H9 (cell line): Measurements from ENCODE around the gene HTT-AS. TPM values are rescaled to one million over a fixed set of nuclear protein-coding genes. Genes with fewer than 3 reads are reported as not detected.

Experiments
- DNase-seq: peaks from one replicate; pipeline ENCODE4 v3.0.0-alpha.2; 2017
- H2AFZ ChIP-seq: one replicate; pipeline ENCODE4 v1.6.1; 2013; ENCODE audit warnings: mild to moderate bottlenecking, low read length, control low read depth, moderate library complexity
- H2AK5ac ChIP-seq: 2 replicates; pipeline ENCODE4 v1.6.1; 2013; ENCODE audit warnings: low read length, control low read depth, mixed read lengths; ENCODE audit not compliant: insufficient read length
- H2BK120ac ChIP-seq: one replicate; pipeline ENCODE4 v1.6.1; 2013; ENCODE audit warnings: low read depth, mild to moderate bottlenecking, low read length, control low read depth, inconsistent platforms; ENCODE audit not compliant: poor library complexity, severe bottlenecking
- H2BK12ac ChIP-seq: 2 replicates; pipeline ENCODE4 v1.6.1; 2013; ENCODE audit warnings: low read length, control low read depth, mixed read lengths, low read depth; ENCODE audit not compliant: insufficient read length
- H2BK15ac ChIP-seq: 2 replicates; pipeline ENCODE4 v1.6.1; 2013; ENCODE audit warnings: low read depth, low read length, control low read depth
- H2BK20ac ChIP-seq: one replicate; pipeline ENCODE4 v1.6.1; 2013; ENCODE audit warnings: low read depth, mild to moderate bottlenecking, low read length, control low read depth, inconsistent platforms; ENCODE audit not compliant: poor library complexity, severe bottlenecking
- H2BK5ac ChIP-seq: 2 replicates; pipeline ENCODE4 v1.6.1; 2013; ENCODE audit warnings: low read length, control low read depth, mixed read lengths; ENCODE audit not compliant: insufficient read length
- H3K14ac ChIP-seq: 2 replicates; pipeline ENCODE4 v1.6.1; 2013; ENCODE audit warnings: low read length, control low read depth; ENCODE audit not compliant: insufficient read depth
- H3K18ac ChIP-seq: 2 replicates; pipeline ENCODE4 v1.6.1; 2013; ENCODE audit warnings: low read depth, mild to moderate bottlenecking, mixed read lengths, low read length, control low read depth; ENCODE audit not compliant: insufficient read length
- H3K23ac ChIP-seq: 2 replicates; pipeline ENCODE4 v1.6.1; 2013; ENCODE audit warnings: low read length, control low read depth, mixed read lengths, low read depth; ENCODE audit not compliant: insufficient read length
- H3K23me2 ChIP-seq: 2 replicates; pipeline ENCODE4 v1.6.1; 2013; ENCODE audit warnings: low read depth, mild to moderate bottlenecking, mixed read lengths, low read length, control low read depth; ENCODE audit not compliant: insufficient read length, poor library complexity, severe bottlenecking
- H3K27ac ChIP-seq: 2 replicates; pipeline ENCODE4 v1.5.1; 2013; ENCODE audit warnings: low read length, control low read depth, mixed read lengths, low read depth; ENCODE audit not compliant: insufficient read length
- H3K27me3 ChIP-seq: 2 replicates; pipeline ENCODE4 v1.6.1; 2013; ENCODE audit warnings: low read length, control low read depth, inconsistent platforms; ENCODE audit not compliant: insufficient read depth
- H3K4ac ChIP-seq: 2 replicates; pipeline ENCODE4 v1.6.1; 2013; ENCODE audit warnings: low read depth, mild to moderate bottlenecking, control low read depth, inconsistent platforms, low read length, moderate library complexity
- H3K4me1 ChIP-seq: 2 replicates; pipeline ENCODE4 v1.6.1; 2013; ENCODE audit warnings: low read length, control low read depth, inconsistent platforms; ENCODE audit not compliant: insufficient read depth
- H3K4me2 ChIP-seq: 2 replicates; pipeline ENCODE4 v1.6.1; 2013; ENCODE audit warnings: low read length, control low read depth, mixed read lengths; ENCODE audit not compliant: insufficient read length, insufficient read depth
- H3K56ac ChIP-seq: 2 replicates; pipeline ENCODE4 v1.6.1; 2013; ENCODE audit warnings: low read depth, mild to moderate bottlenecking, mixed read lengths, low read length, control low read depth; ENCODE audit not compliant: insufficient read length
- H3K79me1 ChIP-seq: 2 replicates; pipeline ENCODE4 v1.6.1; 2013; ENCODE audit warnings: low read depth, mild to moderate bottlenecking, moderate library complexity, low read length, control low read depth, inconsistent platforms; ENCODE audit not compliant: insufficient read depth, poor library complexity, severe bottlenecking
- H3K79me2 ChIP-seq: 2 replicates; pipeline ENCODE4 v1.6.1; 2013; ENCODE audit warnings: low read length, control low read depth, inconsistent platforms; ENCODE audit not compliant: insufficient read depth
- H3K9ac ChIP-seq: 2 replicates; pipeline ENCODE4 v1.6.1; 2013; ENCODE audit warnings: low read length, control low read depth, mixed read lengths; ENCODE audit not compliant: insufficient read length; ENCODE audit errors: extremely low read depth
- H3K9me3 ChIP-seq: one replicate; pipeline ENCODE4 v1.6.1; 2013; ENCODE audit warnings: low read depth, low read length, inconsistent platforms; ENCODE audit not compliant: control insufficient read depth
- H3T11ph ChIP-seq: one replicate; pipeline ENCODE4 v1.6.1; 2013; ENCODE audit warnings: mild to moderate bottlenecking, low read length, control low read depth, inconsistent platforms
- H4K20me1 ChIP-seq: one replicate; pipeline ENCODE4 v1.6.1; 2013; ENCODE audit not compliant: control insufficient read depth, insufficient read length, insufficient read depth
- H4K5ac ChIP-seq: 2 replicates; pipeline ENCODE4 v1.6.1; 2013; ENCODE audit warnings: low read depth, mild to moderate bottlenecking, mixed read lengths, low read length, control low read depth; ENCODE audit not compliant: insufficient read length
- H4K8ac ChIP-seq: replicated peaks from 2 replicates; pipeline ENCODE4 v1.6.1; 2013; ENCODE audit warnings: low read length, control low read depth, mixed read lengths, low read depth; ENCODE audit not compliant: insufficient read length
- H4K91ac ChIP-seq: 2 replicates; pipeline ENCODE4 v1.6.1; 2013; ENCODE audit warnings: low read depth, mild to moderate bottlenecking, moderate library complexity, mixed read lengths, low read length, control low read depth; ENCODE audit not compliant: insufficient read length
- H3K27ac Mint-ChIP-seq, 3 experiments: 2 replicates in 2 of 3; 3 replicates in 1 of 3; pipeline ENCODE4 v1.8.0; 2020 to 2021; ENCODE audit warnings: mixed read lengths in 3 of 3, mild to moderate bottlenecking in 1 of 3, moderate library complexity in 1 of 3
- H3K27me3 Mint-ChIP-seq: 2 replicates; pipeline ENCODE4 v1.8.0; 2021; ENCODE audit warnings: low read depth, mild to moderate bottlenecking, moderate library complexity, mixed read lengths
- H3K36me3 Mint-ChIP-seq, 3 experiments: 2 replicates in 2 of 3; 3 replicates in 1 of 3; pipeline ENCODE4 v1.8.0; 2020 to 2021; ENCODE audit warnings: low read depth in 3 of 3, mixed read lengths in 3 of 3; ENCODE audit not compliant: insufficient read depth in 1 of 3
- H3K4me1 Mint-ChIP-seq, 2 experiments: 2 replicates each; pipeline ENCODE4 v1.8.0; 2020; ENCODE audit warnings: mixed read lengths in 2 of 2
- H3K4me3 Mint-ChIP-seq, 2 experiments: 2 replicates in 1 of 2; 3 replicates in 1 of 2; pipeline ENCODE4 v1.8.0; 2020 to 2021; ENCODE audit warnings: mild to moderate bottlenecking in 2 of 2, mixed read lengths in 2 of 2, moderate library complexity in 1 of 2
- H3K9me3 Mint-ChIP-seq, 2 experiments: 2 replicates in 1 of 2; 3 replicates in 1 of 2; pipeline ENCODE4 v1.8.0; 2020; ENCODE audit warnings: mild to moderate bottlenecking in 2 of 2, mixed read lengths in 2 of 2, moderate library complexity in 1 of 2
- WGBS: extraction: QIAGEN DNeasy Blood & Tissue Kit; methylation state at CpG from one replicate; pipeline ENCODE4 v1.1.7; 2013; ENCODE audit warnings: missing lambda C conversion rate, low lambda C conversion rate, mixed read lengths; ENCODE audit not compliant: insufficient read length; ENCODE audit errors: extremely low coverage; 5-methylcytosine and 5-hydroxymethylcytosine counted together
- total RNA-seq: library from RNA; stranded (reverse); gene quantifications from 2 replicates; pipeline ENCODE4 v1.2.1, GENCODE V29; 2021
- TF ChIP-seq, protein P1 (sequence below): fragments of 200-600 bp; sonication (generic); conservative IDR thresholded peaks from 3 replicates; pipeline ENCODE4 v1.8.0; 2021; ENCODE audit warnings: antibody characterized with exemption, mild to moderate bottlenecking

HTT-AS gene
- total RNA-seq, 1 experiment from 2014 or later = not detected

DNA sequence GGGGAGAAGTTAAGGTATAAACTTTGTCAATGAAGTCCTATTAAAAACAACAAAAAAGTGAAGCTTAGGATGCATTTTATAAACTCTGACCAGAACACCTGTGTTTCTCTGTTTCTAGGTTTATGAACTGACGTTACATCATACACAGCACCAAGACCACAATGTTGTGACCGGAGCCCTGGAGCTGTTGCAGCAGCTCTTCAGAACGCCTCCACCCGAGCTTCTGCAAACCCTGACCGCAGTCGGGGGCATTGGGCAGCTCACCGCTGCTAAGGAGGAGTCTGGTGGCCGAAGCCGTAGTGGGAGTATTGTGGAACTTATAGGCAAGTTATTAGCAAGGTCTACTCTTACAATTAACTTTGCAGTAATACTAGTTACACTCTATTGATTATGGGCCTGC lies 46.8 kb upstream of the HTT-AS start:
- Mint-ChIP-seq H3K27ac (no peak overlapping the region), H3K9me3 (no peaks in the 10 kb centered on the region), H3K4me1 (no peaks in the 10 kb centered on the region), H3K27me3 (no peaks in the 10 kb centered on the region), H3K4me3 (no peak overlapping the region), H3K36me3 (peaks cover 33 to 64% (median 61%) of the 10 kb centered on the region in 3 experiments)
- no peak overlapping the region for H4K5ac ChIP-seq
- no peak overlapping the region for H3K27ac ChIP-seq
- H3K14ac ChIP-seq = no peak overlapping the region
- no peak overlapping the region for H3K23ac ChIP-seq
- no peak overlapping the region for H2BK20ac ChIP-seq
- no peak for DNase-seq
- TF ChIP-seq, protein P1, sequence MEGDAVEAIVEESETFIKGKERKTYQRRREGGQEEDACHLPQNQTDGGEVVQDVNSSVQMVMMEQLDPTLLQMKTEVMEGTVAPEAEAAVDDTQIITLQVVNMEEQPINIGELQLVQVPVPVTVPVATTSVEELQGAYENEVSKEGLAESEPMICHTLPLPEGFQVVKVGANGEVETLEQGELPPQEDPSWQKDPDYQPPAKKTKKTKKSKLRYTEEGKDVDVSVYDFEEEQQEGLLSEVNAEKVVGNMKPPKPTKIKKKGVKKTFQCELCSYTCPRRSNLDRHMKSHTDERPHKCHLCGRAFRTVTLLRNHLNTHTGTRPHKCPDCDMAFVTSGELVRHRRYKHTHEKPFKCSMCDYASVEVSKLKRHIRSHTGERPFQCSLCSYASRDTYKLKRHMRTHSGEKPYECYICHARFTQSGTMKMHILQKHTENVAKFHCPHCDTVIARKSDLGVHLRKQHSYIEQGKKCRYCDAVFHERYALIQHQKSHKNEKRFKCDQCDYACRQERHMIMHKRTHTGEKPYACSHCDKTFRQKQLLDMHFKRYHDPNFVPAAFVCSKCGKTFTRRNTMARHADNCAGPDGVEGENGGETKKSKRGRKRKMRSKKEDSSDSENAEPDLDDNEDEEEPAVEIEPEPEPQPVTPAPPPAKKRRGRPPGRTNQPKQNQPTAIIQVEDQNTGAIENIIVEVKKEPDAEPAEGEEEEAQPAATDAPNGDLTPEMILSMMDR = no peak
- H3K23me2 ChIP-seq = no peaks in the 10 kb centered on the region
- H2BK120ac ChIP-seq = no peak overlapping the region
- no peak overlapping the region for H2AFZ ChIP-seq
- H2BK12ac ChIP-seq = no peak overlapping the region
- no peak overlapping the region for H2BK5ac ChIP-seq
- H4K91ac ChIP-seq = no peak overlapping the region
- H2BK15ac ChIP-seq = no peak overlapping the region
- no peaks in the 10 kb centered on the region for H3K9me3 ChIP-seq
- no peak overlapping the region for H3K9ac ChIP-seq
- no peaks in the 10 kb centered on the region for H3K27me3 ChIP-seq
- H3K4me2 ChIP-seq = no peak overlapping the region
- no CpG with 5 or more reads among the region's 9 CpGs for WGBS
- H4K8ac ChIP-seq = no peak overlapping the region
- no peaks in the 10 kb centered on the region for H3K4me1 ChIP-seq
- no peaks in the 10 kb centered on the region for H3K79me1 ChIP-seq
- H2AK5ac ChIP-seq = no peak overlapping the region
- no peak overlapping the region for H3K4ac ChIP-seq
- no peaks in the 10 kb centered on the region for H4K20me1 ChIP-seq
- H3T11ph ChIP-seq = no peak overlapping the region
- H3K79me2 ChIP-seq = no peaks in the 10 kb centered on the region
- H3K18ac ChIP-seq = no peak overlapping the region
- H3K56ac ChIP-seq = no peak overlapping the region
